MM.1S (cell line): ENCODE measurements around the gene ADCK2.

Source experiments
- EZH2 ChIP-seq: fragments of 300-600 bp; sonication (generic); optimal IDR thresholded peaks from 2 replicates; pipeline ENCODE3; 2017; ENCODE audit warnings: low read depth, mild to moderate bottlenecking, antibody characterized with exemption, low read length, mixed read lengths
- TF ChIP-seq, protein P1 (sequence below): fragments of 300-600 bp; sonication (generic); IDR thresholded peaks from 2 replicates; pipeline ENCODE4 v1.5.1; 2016; ENCODE audit warnings: antibody characterized with exemption, low read length, mixed read lengths

- TF ChIP-seq, protein P1, sequence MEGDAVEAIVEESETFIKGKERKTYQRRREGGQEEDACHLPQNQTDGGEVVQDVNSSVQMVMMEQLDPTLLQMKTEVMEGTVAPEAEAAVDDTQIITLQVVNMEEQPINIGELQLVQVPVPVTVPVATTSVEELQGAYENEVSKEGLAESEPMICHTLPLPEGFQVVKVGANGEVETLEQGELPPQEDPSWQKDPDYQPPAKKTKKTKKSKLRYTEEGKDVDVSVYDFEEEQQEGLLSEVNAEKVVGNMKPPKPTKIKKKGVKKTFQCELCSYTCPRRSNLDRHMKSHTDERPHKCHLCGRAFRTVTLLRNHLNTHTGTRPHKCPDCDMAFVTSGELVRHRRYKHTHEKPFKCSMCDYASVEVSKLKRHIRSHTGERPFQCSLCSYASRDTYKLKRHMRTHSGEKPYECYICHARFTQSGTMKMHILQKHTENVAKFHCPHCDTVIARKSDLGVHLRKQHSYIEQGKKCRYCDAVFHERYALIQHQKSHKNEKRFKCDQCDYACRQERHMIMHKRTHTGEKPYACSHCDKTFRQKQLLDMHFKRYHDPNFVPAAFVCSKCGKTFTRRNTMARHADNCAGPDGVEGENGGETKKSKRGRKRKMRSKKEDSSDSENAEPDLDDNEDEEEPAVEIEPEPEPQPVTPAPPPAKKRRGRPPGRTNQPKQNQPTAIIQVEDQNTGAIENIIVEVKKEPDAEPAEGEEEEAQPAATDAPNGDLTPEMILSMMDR, result no peak
- no peak for TF ChIP-seq EZH2
Measured at GRCh38 chr7:140704205-140704604, 31.5 kb downstream of the ADCK2 start.
